CD14-positive monocyte (primary cell): Measurements from ENCODE around the gene GSTO2. TPM values are rescaled to one million over a fixed set of nuclear protein-coding genes. Genes with fewer than 3 reads are reported as not detected.

Source experiments
- DNase-seq, 3 donors: peaks; one replicate each; pipeline ENCODE4 v3.0.0-alpha.2; 2011 to 2022
- H2AFZ ChIP-seq: 2 replicates; pipeline ENCODE4 v1.6.0; 2012; ENCODE audit warnings: mild to moderate bottlenecking, low read depth, low read length, inconsistent platforms; ENCODE audit not compliant: insufficient read depth, poor library complexity, severe bottlenecking
- H3K27ac ChIP-seq, 2 donors: 1 replicate in 1 of 2; 2 replicates in 1 of 2; pipeline ENCODE4 v1.5.1; 2012 to 2013; ENCODE audit warnings: low read length in 2 of 2, control low read depth in 1 of 2, inconsistent platforms in 1 of 2, low read depth in 1 of 2, mild to moderate bottlenecking in 1 of 2
- H3K27me3 ChIP-seq, 2 donors: one replicate each; pipeline versions ENCODE4 v1.6.0 to v1.6.1; 2011 to 2013; ENCODE audit warnings: low read length in 2 of 2; ENCODE audit not compliant: control insufficient read depth in 2 of 2, insufficient read depth in 2 of 2
- H3K36me3 ChIP-seq, 2 donors: replicated peaks in 1 of 2; 1 replicate in 1 of 2; 2 replicates in 1 of 2; pipeline versions ENCODE4 v1.5.1 to v1.6.1; 2012 to 2013; ENCODE audit warnings: low read length in 2 of 2, control low read depth in 1 of 2, inconsistent platforms in 1 of 2, mild to moderate bottlenecking in 1 of 2; ENCODE audit not compliant: insufficient read depth in 2 of 2, control insufficient read depth in 1 of 2
- H3K4me1 ChIP-seq, 2 donors: 1 replicate in 1 of 2; 2 replicates in 1 of 2; pipeline versions ENCODE4 v1.5.1 to v1.6.1; 2012 to 2013; ENCODE audit warnings: low read length in 2 of 2, control low read depth in 1 of 2, inconsistent platforms in 1 of 2, mild to moderate bottlenecking in 1 of 2, moderate library complexity in 1 of 2; ENCODE audit not compliant: insufficient read depth in 2 of 2, control insufficient read depth in 1 of 2
- H3K4me2 ChIP-seq: replicated peaks from 2 replicates; pipeline ENCODE3; 2012; ENCODE audit warnings: low read length, moderate library complexity, mild to moderate bottlenecking; ENCODE audit not compliant: poor library complexity, severe bottlenecking; ENCODE audit errors: extremely low read depth
- H3K4me3 ChIP-seq, 3 experiments: fragments of 200-600 bp in 1 of 3; sonication (generic) in 1 of 3; replicated peaks in 1 of 3; 1 replicate in 2 of 3; 2 replicates in 1 of 3; pipeline ENCODE4 v1.5.1; 2011 to 2013; ENCODE audit warnings: low read length in 3 of 3, mild to moderate bottlenecking in 3 of 3, control low read depth in 2 of 3, low read depth in 2 of 3, inconsistent platforms in 1 of 3, moderate library complexity in 1 of 3
- H3K79me2 ChIP-seq: 2 replicates; pipeline ENCODE4 v1.6.0; 2012; ENCODE audit warnings: mild to moderate bottlenecking, control low read depth, inconsistent platforms, low read length, moderate library complexity; ENCODE audit not compliant: insufficient read depth
- H3K9ac ChIP-seq: 2 replicates; pipeline ENCODE4 v1.6.0; 2017; ENCODE audit warnings: low read length, mild to moderate bottlenecking; ENCODE audit not compliant: insufficient read depth, poor library complexity, severe bottlenecking
- H3K9me3 ChIP-seq, 2 donors: replicated peaks in 1 of 2; 1 replicate in 1 of 2; 2 replicates in 1 of 2; pipeline versions ENCODE4 v1.5.1 to v1.6.1; 2012 to 2013; ENCODE audit warnings: low read length in 2 of 2, control low read depth in 1 of 2; ENCODE audit not compliant: control insufficient read depth in 1 of 2, insufficient read depth in 1 of 2
- H4K20me1 ChIP-seq: 2 replicates; pipeline ENCODE4 v1.6.0; 2012; ENCODE audit warnings: mild to moderate bottlenecking, low read length, control low read depth, moderate library complexity; ENCODE audit not compliant: insufficient read depth
- H3K27ac Mint-ChIP-seq, 7 donors: one replicate each; pipeline ENCODE4 v1.8.0; 2020; ENCODE audit warnings: mild to moderate bottlenecking in 7 of 7, mixed read lengths in 7 of 7, moderate library complexity in 6 of 7, inconsistent platforms in 2 of 7
- H3K27me3 Mint-ChIP-seq, 3 donors: one replicate each; pipeline ENCODE4 v1.8.0; 2021 to 2022; ENCODE audit warnings: low read depth in 3 of 3, mild to moderate bottlenecking in 3 of 3, mixed read lengths in 3 of 3, moderate library complexity in 3 of 3, inconsistent platforms in 1 of 3
- H3K36me3 Mint-ChIP-seq, 2 donors: one replicate each; pipeline ENCODE4 v1.8.0; 2020; ENCODE audit warnings: mixed read lengths in 2 of 2, inconsistent platforms in 1 of 2, mild to moderate bottlenecking in 1 of 2
- H3K4me1 Mint-ChIP-seq: one replicate; pipeline ENCODE4 v1.8.0; 2020; ENCODE audit warnings: mild to moderate bottlenecking, mixed read lengths
- H3K4me3 Mint-ChIP-seq, 2 donors: one replicate each; pipeline ENCODE4 v1.8.0; 2020; ENCODE audit warnings: mild to moderate bottlenecking in 2 of 2, mixed read lengths in 2 of 2, moderate library complexity in 1 of 2
- H3K9me3 Mint-ChIP-seq, 7 donors: one replicate each; pipeline ENCODE4 v1.8.0; 2020 to 2022; ENCODE audit warnings: mixed read lengths in 7 of 7, mild to moderate bottlenecking in 6 of 7, moderate library complexity in 6 of 7, inconsistent platforms in 2 of 7
- CTCF ChIP-seq: fragments of 200-600 bp; IDR thresholded peaks from one replicate; pipeline ENCODE4 v1.8.0; 2022; ENCODE audit warnings: antibody characterized with exemption, mild to moderate bottlenecking
- WGBS: methylation state at CpG from one replicate; pipeline ENCODE4 v1.1.5; 2013; ENCODE audit warnings: missing lambda C conversion rate; ENCODE audit not compliant: insufficient coverage; 5-methylcytosine and 5-hydroxymethylcytosine counted together
- intact Hi-C, 2 donors: fragments of 100-400 bp; cut with micrococcal nuclease; formaldehyde crosslinking; loops; one replicate each; pipeline versions ENCODE4 v1.15.0 to v1.15.1; 2023
- polyA plus RNA-seq, 3 donors: library from polyadenylated mRNA; depleted of rRNA in 1 of 3; unstranded in 2 of 3; stranded (reverse) in 1 of 3; fragments of 300-500 nt in 2 of 3; fragments of >200 nt in 1 of 3; fragmentation: Illumina TruSeq in 2 of 3; gene quantifications; 1 replicate in 2 of 3; 2 replicates in 1 of 3; pipeline ENCODE4 v1.2.3, GENCODE V29; 2012 to 2021

Gene GSTO2
- polyA plus RNA-seq, 3 donors, result 0.16 to 0.26 TPM; not detected in 1

- WGBS, result 57% methylated on average over 6 of the region's 8 CpGs
- Histone ChIP-seq H3K79me2 (peaks cover 100% of the 10 kb centered on the region), H3K36me3 (peaks cover 0 to 15% of the 10 kb centered on the region in 2 donors), H3K9ac (no peak overlapping the region), H3K4me3 (peak overlapping the region in 1 of 3 experiments; percentile 65), H3K27ac (peak overlapping the region; percentile 86 to 91), H2AFZ (no peak overlapping the region), H3K4me1 (peaks cover 85 to 93% of the 10 kb centered on the region in 2 donors), H4K20me1 (peaks cover 100% of the 10 kb centered on the region), H3K4me2 (peak overlapping the region; percentile 72), H3K9me3 (no peaks in the 10 kb centered on the region), H3K27me3 (no peaks in the 10 kb centered on the region)
- no peak for TF ChIP-seq CTCF
- H3K27ac Mint-ChIP-seq, result peak overlapping the region; percentile 98 to 100 (median 99)
- intact Hi-C loops, result loop anchor here (10.0 kb wide), 1 partner anchor 67 kb away; the partner anchor contains the start of gene GSTO1 (in 2 of the 2)
- no peak for DNase-seq
- peaks cover 0 to 4% (median 0%) of the 10 kb centered on the region in 3 donors for H3K27me3 Mint-ChIP-seq
- H3K4me3 Mint-ChIP-seq, result peak overlapping the region; percentile 63 to 69
- peaks cover 0 to 2% (median 0%) of the 10 kb centered on the region in 7 donors for H3K9me3 Mint-ChIP-seq
- peaks cover 33 to 61% of the 10 kb centered on the region in 2 donors for H3K36me3 Mint-ChIP-seq
- peaks cover 98% of the 10 kb centered on the region for H3K4me1 Mint-ChIP-seq
Measured at GRCh38 chr10:104321725-104322415, 52.9 kb downstream of the GSTO2 start.

GRCh38 chr10:104322416-104322782 is 53.4 kb downstream of the GSTO2 start:
- peak; percentile 55 to 75 (median 72) for DNase-seq
- 19% methylated on average over 5 of the region's 7 CpGs for WGBS
- H3K9me3 Mint-ChIP-seq, result peaks cover 0 to 2% (median 0%) of the 10 kb centered on the region in 7 donors

More at GRCh38 chr10:104322416-104322782, 53.4 kb downstream of the GSTO2 start:
- Histone ChIP-seq H3K27ac (peak overlapping the region; percentile 86 to 91), H3K4me2 (peak overlapping the region; percentile 72), H3K36me3 (peaks cover 0 to 13% of the 10 kb centered on the region in 2 donors), H3K4me3 (peak overlapping the region in 1 of 3 experiments; percentile 65), H2AFZ (no peak overlapping the region), H4K20me1 (peaks cover 100% of the 10 kb centered on the region), H3K4me1 (peaks cover 90 to 98% of the 10 kb centered on the region in 2 donors), H3K9me3 (no peaks in the 10 kb centered on the region), H3K9ac (no peak overlapping the region), H3K27me3 (no peaks in the 10 kb centered on the region), H3K79me2 (peaks cover 100% of the 10 kb centered on the region)
- intact Hi-C loops, result loop anchor here (10.0 kb wide), 1 partner anchor 68 kb away; the partner anchor contains the start of gene GSTO1 (in 2 of the 2)
- peak overlapping the region; percentile 98 to 100 (median 99) for H3K27ac Mint-ChIP-seq
- peaks cover 100% of the 10 kb centered on the region for H3K4me1 Mint-ChIP-seq
- TF ChIP-seq CTCF, result no peak
- H3K36me3 Mint-ChIP-seq, result peaks cover 38 to 60% of the 10 kb centered on the region in 2 donors
- H3K4me3 Mint-ChIP-seq, result peak overlapping the region; percentile 52 to 69
- H3K27me3 Mint-ChIP-seq, result peaks cover 0 to 4% (median 0%) of the 10 kb centered on the region in 3 donors
